ENCODE measurements around the gene MIPOL1. TPM values are rescaled to one million over a fixed set of nuclear protein-coding genes. Genes with fewer than 3 reads are reported as not detected.
A peak's percentile ranks its signal among the peaks of the same experiment; 100 is the strongest.

Gene MIPOL1
- total and polyA plus RNA-seq, 4 donors = 0.51 to 6.6 (median 1.9) TPM

DNA sequence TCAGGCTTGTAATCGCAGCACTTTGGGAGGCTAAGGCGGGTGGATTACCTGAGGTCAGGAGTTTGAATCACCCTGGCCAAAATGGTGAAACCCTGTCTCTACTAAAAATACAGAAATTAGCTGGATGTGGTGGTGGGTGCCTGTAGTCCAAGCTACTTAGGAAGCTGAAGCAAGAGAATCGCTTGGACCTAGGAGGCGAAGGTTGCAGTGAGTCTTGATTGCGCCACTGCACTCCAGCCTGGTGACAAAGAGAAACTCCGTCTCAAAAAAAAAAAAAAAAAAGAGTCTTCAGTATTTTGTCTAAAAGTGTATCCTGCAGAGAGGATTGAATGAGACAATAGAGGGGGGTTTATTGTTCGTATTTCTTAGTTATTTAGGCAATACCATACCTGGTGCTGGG is 372.0 kb downstream of the MIPOL1 start:
- Histone ChIP-seq H3K9me3 (ENCODE audit: control insufficient read depth in 4 of 4, low read length in 3 of 4) (no peaks in the 10 kb centered on the region), H3K9ac (ENCODE audit: low read depth in 1 of 2, low read length in 2 of 2) (no peak overlapping the region), H3K27me3 (ENCODE audit: control insufficient read depth in 4 of 4, insufficient read depth in 4 of 4, low read length in 3 of 4) (no peaks in the 10 kb centered on the region), H3K36me3 (ENCODE audit: control insufficient read depth in 4 of 4, insufficient read depth in 3 of 4, low read depth in 1 of 4, low read length in 3 of 4) (no peaks in the 10 kb centered on the region), H3K4me1 (ENCODE audit: control insufficient read depth in 4 of 4, insufficient read depth in 4 of 4, low read length in 3 of 4) (peaks cover 0 to 19% (median 15%) of the 10 kb centered on the region in 4 donors), H3K27ac (ENCODE audit: low read depth in 1 of 2, low read length in 2 of 2) (no peak overlapping the region), H3K4me3 (ENCODE audit: low read depth in 1 of 3, low read length in 3 of 3) (no peak overlapping the region)
- TF ChIP-seq HNF4A (conservative IDR thresholded peaks at IDR 0.05) = peak; percentile 9 to 13
- no peak for TF ChIP-seq NR2F2 (IDR thresholded peaks at IDR 0.05)
- 88% methylated on average over 7 of the region's 7 CpGs for WGBS
- no peak for DNase-seq (ENCODE audit: low spot score)

DNA sequence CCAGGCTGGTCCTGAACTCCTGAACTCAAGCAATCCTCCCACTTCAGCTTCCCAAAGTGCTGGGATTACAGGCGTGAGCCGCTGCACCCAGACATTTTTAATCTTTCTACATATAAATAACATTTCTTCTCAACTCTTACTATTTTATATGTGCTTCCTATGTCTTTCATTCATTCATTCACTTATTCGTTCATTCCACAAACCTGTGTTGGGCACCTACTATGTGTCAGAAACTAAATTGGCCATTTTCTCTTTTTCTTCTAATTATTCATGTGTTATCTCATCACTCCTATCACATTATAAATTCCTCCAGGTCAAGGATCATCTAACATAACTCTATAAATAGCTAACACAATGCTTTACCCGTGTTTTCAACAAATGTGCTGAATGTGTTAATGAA is 373.7 kb downstream of the MIPOL1 start:
- Histone ChIP-seq H3K27ac (ENCODE audit: low read depth in 1 of 2, low read length in 2 of 2) (no peak overlapping the region), H3K36me3 (ENCODE audit: control insufficient read depth in 4 of 4, insufficient read depth in 3 of 4, low read depth in 1 of 4, low read length in 3 of 4) (no peaks in the 10 kb centered on the region), H3K27me3 (ENCODE audit: control insufficient read depth in 4 of 4, insufficient read depth in 4 of 4, low read length in 3 of 4) (no peaks in the 10 kb centered on the region), H3K9ac (ENCODE audit: low read depth in 1 of 2, low read length in 2 of 2) (no peak overlapping the region), H3K4me1 (ENCODE audit: control insufficient read depth in 4 of 4, insufficient read depth in 4 of 4, low read length in 3 of 4) (peaks cover 0 to 10% (median 7%) of the 10 kb centered on the region in 4 donors), H3K4me3 (ENCODE audit: low read depth in 1 of 3, low read length in 3 of 3) (no peak overlapping the region), H3K9me3 (ENCODE audit: control insufficient read depth in 4 of 4, low read length in 3 of 4) (no peaks in the 10 kb centered on the region)
- WGBS = 90% methylated on average over 4 of the region's 4 CpGs
- DNase-seq (ENCODE audit: low spot score) = no peak
- TF ChIP-seq FOXA2 (IDR thresholded peaks at IDR 0.05) (no peak), JUND (IDR thresholded peaks at IDR 0.05) (no peak), TAF1 (conservative IDR thresholded peaks at IDR 0.05) (no peak), RAD21 (IDR thresholded peaks at IDR 0.05) (no peak), EGR1 (IDR thresholded peaks at IDR 0.05; ENCODE audit: low read depth in 2 of 2) (no peak), NR2F2 (IDR thresholded peaks at IDR 0.05) (no peak), RXRA (IDR thresholded peaks at IDR 0.05) (no peak), GABPA (IDR thresholded peaks at IDR 0.05 in 1 of 2, conservative IDR thresholded peaks at IDR 0.05 in 1 of 2) (no peak), REST (IDR thresholded peaks at IDR 0.05) (no peak), HNF4G (IDR thresholded peaks at IDR 0.05) (no peak), HNF4A (conservative IDR thresholded peaks at IDR 0.05) (no peak), MAX (IDR thresholded peaks at IDR 0.05) (no peak), YY1 (IDR thresholded peaks at IDR 0.05) (no peak), SP1 (IDR thresholded peaks at IDR 0.05) (no peak), FOXA1 (IDR thresholded peaks at IDR 0.05) (no peak), ATF3 (IDR thresholded peaks at IDR 0.05) (no peak)
- TF ChIP-seq, protein P1, sequence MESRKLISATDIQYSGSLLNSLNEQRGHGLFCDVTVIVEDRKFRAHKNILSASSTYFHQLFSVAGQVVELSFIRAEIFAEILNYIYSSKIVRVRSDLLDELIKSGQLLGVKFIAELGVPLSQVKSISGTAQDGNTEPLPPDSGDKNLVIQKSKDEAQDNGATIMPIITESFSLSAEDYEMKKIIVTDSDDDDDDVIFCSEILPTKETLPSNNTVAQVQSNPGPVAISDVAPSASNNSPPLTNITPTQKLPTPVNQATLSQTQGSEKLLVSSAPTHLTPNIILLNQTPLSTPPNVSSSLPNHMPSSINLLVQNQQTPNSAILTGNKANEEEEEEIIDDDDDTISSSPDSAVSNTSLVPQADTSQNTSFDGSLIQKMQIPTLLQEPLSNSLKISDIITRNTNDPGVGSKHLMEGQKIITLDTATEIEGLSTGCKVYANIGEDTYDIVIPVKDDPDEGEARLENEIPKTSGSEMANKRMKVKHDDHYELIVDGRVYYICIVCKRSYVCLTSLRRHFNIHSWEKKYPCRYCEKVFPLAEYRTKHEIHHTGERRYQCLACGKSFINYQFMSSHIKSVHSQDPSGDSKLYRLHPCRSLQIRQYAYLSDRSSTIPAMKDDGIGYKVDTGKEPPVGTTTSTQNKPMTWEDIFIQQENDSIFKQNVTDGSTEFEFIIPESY (IDR thresholded peaks at IDR 0.05) = no peak
- TF ChIP-seq, protein P2, sequence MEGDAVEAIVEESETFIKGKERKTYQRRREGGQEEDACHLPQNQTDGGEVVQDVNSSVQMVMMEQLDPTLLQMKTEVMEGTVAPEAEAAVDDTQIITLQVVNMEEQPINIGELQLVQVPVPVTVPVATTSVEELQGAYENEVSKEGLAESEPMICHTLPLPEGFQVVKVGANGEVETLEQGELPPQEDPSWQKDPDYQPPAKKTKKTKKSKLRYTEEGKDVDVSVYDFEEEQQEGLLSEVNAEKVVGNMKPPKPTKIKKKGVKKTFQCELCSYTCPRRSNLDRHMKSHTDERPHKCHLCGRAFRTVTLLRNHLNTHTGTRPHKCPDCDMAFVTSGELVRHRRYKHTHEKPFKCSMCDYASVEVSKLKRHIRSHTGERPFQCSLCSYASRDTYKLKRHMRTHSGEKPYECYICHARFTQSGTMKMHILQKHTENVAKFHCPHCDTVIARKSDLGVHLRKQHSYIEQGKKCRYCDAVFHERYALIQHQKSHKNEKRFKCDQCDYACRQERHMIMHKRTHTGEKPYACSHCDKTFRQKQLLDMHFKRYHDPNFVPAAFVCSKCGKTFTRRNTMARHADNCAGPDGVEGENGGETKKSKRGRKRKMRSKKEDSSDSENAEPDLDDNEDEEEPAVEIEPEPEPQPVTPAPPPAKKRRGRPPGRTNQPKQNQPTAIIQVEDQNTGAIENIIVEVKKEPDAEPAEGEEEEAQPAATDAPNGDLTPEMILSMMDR (IDR thresholded peaks at IDR 0.05; ENCODE audit: low read depth, low read length, missing input control) = no peak
